HEK293T (cell line): Measurements from ENCODE around the gene TAF11L13.
"Not testable (repeated sequence)": the region's sequence is repeated elsewhere in the genome, so short reads cannot be mapped to it uniquely, and the experiment has no call there.

Experiments
- CTBP1 ChIP-seq: fragments of 450-650 bp; IDR thresholded peaks from 2 replicates; pipeline ENCODE4 v1.6.1; 2016; ENCODE audit warnings: borderline replicate concordance
- ELF4 ChIP-seq: fragments of 450-650 bp; IDR thresholded peaks from 2 replicates; pipeline ENCODE4 v1.6.1; 2017; ENCODE audit warnings: antibody characterized with exemption
- FOXA1 ChIP-seq: fragments of 450-650 bp; IDR thresholded peaks from 2 replicates; pipeline ENCODE4 v1.6.1; 2016; ENCODE audit warnings: mild to moderate bottlenecking
- FOXK2 ChIP-seq: fragments of 450-650 bp; IDR thresholded peaks from 2 replicates; pipeline ENCODE4 v1.6.1; 2016; ENCODE audit warnings: mild to moderate bottlenecking
- FOXM1 ChIP-seq: fragments of 450-650 bp; IDR thresholded peaks from 2 replicates; pipeline ENCODE4 v1.6.1; 2017; ENCODE audit warnings: mild to moderate bottlenecking, borderline replicate concordance
- HDGF ChIP-seq: fragments of 450-650 bp; IDR thresholded peaks from 2 replicates; pipeline ENCODE4 v1.6.1; 2017; ENCODE audit warnings: antibody characterized with exemption, borderline replicate concordance
- L3MBTL2 ChIP-seq: fragments of 450-650 bp; conservative IDR thresholded peaks from 2 replicates; pipeline ENCODE4 v1.6.1; 2016; ENCODE audit warnings: mild to moderate bottlenecking
- NFRKB ChIP-seq: fragments of 450-650 bp; IDR thresholded peaks from 2 replicates; pipeline ENCODE4 v1.6.1; 2016; ENCODE audit warnings: mild to moderate bottlenecking, moderate library complexity
- SP1 ChIP-seq: fragments of 450-650 bp; IDR thresholded peaks from 2 replicates; pipeline ENCODE4 v1.6.1; 2017
- SUZ12 ChIP-seq: fragments of 450-650 bp; IDR thresholded peaks from 2 replicates; pipeline ENCODE4 v1.6.1; 2016; ENCODE audit warnings: mild to moderate bottlenecking
- TARDBP ChIP-seq: fragments of 450-650 bp; IDR thresholded peaks from 2 replicates; pipeline ENCODE4 v1.6.1; 2016

- TF ChIP-seq NFRKB, HDGF, SUZ12, SP1, FOXK2, FOXA1, TARDBP, CTBP1, L3MBTL2, FOXM1, ELF4: not testable (repeated sequence)
Observed at GRCh38 chr5:17649232-17649631, 17.3 kb downstream of the TAF11L13 start.
